ENCODE data around the gene BIN1.
A peak's percentile ranks its signal among the peaks of the same experiment; 100 is the strongest.

Gene BIN1, protein sequence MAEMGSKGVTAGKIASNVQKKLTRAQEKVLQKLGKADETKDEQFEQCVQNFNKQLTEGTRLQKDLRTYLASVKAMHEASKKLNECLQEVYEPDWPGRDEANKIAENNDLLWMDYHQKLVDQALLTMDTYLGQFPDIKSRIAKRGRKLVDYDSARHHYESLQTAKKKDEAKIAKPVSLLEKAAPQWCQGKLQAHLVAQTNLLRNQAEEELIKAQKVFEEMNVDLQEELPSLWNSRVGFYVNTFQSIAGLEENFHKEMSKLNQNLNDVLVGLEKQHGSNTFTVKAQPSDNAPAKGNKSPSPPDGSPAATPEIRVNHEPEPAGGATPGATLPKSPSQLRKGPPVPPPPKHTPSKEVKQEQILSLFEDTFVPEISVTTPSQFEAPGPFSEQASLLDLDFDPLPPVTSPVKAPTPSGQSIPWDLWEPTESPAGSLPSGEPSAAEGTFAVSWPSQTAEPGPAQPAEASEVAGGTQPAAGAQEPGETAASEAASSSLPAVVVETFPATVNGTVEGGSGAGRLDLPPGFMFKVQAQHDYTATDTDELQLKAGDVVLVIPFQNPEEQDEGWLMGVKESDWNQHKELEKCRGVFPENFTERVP

DNA sequence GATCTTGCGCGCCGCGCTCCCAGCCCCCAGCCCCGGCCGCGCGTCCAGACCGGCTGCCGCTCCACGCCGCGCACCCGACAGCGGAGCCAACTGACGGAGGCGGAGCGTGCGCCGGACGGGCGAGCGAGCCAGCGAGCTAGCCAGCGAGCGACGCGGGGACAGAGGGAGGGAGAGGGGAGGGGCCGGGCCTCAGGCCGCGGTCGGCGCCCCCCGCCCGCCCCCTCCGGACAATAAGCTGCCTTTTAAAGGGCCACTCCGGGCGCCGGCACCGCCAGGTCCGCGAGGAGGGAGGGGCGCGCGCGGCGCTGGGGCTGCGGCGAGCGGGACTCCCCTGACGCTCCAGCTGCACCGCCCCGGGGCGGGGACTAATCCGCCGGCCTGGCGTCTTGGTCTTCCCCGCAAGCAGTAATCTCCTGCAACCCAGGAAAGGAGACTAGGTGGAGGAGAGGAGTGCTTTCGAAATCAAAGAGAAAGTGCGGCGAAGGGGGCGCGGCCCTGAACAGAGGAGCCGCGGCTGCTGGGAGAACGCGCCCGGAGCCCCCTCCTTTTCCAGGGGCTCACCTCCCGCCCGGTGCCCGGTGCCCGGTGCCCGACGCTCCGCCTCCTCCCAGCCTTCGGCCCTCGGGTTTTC is at the start of gene BIN1:
TSS of gene BIN1 (minus strand) at position 164 of the 631 bp plus-strand sequence. CDS start 211 bp downstream, outside the sequence.
- DNase-seq = peak; percentile 77

DNA sequence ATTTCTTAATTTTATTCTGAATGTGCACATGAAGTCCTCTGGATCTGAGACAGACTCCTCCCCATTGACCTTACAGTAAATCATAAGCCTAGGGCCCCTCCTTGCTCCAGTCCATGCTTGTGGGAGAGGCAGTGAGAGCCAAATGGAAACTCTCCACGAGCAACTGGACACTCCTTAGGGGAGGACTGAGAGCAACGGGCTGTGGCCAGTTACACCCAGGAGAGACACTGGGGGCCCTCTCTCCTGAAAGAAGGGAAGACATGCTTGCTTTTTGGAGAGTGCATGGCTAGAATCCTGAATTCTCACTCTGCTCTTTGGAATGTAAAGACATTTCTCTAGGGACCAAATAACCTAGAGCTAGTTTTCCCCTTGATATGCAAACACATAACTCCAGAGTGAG is 49.0 kb upstream of the BIN1 start:
- DNase-seq = no peak

DNA sequence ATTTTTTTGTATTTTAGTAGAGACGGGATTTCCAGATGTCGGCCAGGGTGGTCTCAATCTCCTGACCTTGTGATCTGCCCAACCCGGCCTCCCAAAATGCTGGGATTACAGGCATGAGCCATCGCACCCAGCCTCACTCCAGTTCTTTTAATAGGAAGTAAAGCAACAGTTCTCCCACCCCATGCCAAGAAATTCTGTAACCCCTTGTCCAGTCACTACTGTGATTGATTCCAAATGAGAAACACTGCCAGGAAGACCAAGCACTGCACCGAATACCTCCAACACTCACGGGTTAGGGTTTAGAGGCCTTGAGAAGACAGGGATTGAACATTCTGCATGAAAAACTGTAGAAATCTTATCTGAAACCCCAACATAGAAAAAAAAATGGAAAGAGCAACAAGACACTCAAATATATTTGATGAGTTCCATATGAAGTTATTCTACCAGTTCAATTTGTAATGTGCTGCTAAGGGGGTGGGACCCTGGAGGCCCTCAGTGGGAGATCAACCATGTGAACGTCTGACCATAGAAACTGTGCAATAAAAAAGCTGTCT is 48.2 kb upstream of the BIN1 start:
- no peak for DNase-seq

DNA sequence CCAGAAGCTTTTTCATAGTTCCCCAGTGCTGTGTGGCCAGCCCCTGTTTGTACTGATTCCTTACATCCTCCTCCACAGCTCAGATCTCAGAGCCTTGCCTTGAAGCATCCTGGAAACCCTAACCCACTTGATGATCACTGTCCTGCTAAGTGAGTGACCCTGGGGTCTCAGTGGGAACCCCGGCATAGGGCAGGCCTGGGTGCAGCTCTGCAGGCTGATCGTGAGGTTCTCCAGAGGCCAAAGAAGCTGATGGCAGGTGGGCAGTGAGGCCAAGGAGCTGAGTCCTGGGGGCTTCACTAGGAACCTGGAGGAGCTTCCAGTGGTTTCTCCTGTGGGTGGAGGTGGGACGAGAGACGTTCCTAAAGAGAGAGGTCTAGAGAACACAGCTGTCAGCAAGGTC is 47.4 kb upstream of the BIN1 start:
- DNase-seq = no peak

DNA sequence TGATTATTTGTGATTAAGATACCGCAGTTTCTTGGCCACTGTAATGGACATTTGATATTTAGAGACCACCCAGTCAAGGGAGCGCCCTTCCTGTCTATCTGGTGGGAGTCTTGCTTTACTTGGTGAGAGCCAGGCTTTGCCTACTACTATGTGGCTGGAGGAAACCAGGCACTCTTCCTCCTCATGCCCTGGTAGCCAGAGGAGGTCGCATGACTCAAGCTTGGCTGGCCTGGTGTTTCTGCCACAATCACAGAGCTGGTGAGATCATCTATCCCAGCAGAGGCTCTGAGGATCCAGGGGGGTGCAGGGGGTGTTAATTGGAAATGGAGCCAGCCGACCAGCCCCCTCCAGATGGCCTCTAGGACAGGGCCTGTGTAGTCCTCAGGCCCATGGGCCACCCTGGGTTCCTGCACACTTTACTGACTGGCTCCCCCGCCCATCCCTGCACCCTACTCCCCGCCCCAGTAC is 46.8 kb upstream of the BIN1 start:
- DNase-seq = peak; percentile 76

DNA sequence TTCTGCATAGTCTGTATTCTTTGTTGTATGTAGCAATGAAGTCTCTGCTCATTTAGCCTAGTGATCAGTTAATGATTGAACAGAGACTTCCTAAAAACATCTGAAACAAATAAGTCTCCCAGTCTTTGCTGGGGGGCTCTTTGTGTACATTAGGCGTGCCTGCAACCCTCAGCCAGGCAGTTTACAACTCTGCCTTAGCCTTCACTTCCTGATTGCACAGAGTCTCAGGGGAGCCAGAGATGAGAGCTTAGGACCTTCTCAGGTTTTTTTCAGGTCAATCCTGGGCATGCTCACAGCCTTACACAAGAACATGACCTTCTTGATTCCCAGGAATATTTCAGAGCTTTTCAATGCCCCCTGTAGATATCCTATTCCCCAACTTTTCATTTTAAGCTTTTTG is 44.0 kb upstream of the BIN1 start:
- DNase-seq = no peak

DNA sequence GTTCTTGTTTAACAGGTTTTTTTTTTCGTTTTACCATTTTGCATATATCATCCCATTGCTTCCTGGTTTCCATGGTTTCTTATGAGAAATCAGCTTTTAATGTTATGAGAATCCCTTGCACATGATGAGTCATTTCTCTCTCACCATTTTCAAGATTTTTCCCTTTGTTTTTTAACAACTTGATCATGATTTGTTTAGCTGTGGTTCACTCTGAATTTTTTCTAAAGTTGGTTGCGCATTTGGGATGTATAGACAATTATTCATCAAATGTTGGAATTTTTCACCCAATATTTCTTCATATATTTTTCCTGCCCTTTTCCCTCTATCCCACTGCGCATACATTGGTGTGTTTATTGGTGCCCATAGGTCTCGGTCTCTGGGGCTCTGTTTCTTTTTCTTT is 42.4 kb upstream of the BIN1 start:
- peak; percentile 31 for DNase-seq

DNA sequence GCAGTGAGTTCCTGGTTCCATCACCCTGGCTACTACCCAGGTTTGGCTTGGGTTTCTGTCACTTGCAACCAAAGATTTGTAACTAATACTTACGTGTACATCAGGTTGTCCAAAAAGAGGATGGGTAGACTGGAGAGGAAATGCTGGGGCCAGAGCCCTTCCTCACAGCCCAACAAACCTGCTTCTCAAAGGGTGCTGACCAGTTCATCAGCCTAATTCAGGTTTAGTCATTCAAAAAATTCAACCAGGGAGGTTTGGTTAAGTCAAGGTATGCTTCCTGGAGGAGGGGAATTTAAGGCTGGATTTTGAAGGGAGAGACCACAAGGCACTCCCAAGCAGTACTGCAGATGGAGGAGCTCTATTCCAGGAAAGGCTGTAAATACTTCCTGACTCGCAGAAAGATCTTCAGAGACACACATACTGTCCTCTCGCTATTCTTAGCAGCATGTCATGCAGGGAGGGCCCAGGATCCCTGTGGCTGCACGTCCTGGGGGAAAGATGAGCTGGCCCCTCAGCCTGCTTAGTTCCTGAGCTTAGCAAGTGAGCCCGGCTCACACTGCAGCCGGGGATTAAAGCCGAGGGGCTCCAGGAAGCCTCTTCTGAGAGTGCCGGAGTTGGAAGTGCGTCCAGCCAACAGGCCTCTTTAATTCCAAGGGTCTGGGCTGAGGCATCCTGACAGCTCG is 40.0 kb upstream of the BIN1 start:
- DNase-seq = no peak

DNA sequence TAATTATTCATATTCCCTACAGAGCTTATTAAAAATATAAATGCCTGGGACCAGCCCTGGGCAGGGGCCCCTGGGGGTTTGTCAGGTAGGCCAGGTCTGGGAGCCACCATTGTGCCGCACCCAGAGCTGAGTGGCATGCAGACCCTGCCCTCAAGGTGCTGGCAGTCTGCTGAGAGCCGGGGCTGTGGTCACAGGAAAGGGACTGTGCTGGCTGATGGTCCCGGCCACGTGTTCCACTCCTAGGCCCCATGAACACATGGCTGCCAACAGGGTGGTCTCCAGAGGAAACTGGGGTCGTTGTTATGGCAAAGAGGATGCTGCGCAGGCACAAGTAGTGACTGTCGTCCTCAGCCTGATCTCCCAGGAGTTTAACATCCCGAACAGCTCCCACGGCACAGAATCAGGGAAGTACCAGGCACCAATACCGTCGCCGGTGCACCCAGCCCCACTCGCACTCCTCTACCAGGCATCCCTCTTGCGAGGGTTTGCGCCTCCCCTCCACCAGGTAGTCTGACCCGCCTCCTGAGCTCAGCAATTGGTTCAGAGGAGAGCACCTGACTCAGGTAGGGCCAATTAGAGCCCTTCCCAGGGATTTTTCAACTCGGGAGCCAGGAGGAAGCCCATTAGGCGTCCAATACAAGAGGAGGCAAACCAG is 39.2 kb upstream of the BIN1 start:
- DNase-seq = no peak

DNA sequence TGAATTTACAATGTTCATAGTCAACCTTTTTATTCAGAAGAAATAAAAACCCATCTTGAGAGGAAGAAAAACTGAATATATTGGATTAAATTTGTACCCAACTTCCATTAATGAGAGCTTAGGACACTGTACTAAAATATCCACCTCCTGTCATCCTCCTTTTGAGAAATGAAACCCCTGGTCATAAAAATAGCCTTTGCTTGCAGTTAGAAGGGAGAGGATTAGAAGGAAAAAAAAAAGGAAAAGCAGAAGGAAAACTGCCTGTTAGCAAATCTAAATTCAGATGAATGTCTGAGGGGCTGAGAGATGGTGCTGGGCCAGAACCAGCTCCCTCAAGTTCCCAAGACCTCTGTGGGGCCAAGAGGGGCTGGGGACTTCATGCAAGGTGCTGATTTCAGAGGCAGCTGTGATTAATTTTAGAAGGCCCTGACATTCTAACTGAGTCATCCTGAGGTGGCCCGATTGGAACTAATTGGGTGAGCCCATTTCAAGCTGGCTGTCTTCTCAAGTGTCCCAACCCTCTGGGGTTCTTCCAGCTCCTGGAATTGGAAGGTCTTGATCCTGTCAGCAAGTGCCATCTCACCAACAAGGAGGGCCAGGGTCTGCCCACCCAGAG is 38.4 kb upstream of the BIN1 start:
- no peak for DNase-seq

DNA sequence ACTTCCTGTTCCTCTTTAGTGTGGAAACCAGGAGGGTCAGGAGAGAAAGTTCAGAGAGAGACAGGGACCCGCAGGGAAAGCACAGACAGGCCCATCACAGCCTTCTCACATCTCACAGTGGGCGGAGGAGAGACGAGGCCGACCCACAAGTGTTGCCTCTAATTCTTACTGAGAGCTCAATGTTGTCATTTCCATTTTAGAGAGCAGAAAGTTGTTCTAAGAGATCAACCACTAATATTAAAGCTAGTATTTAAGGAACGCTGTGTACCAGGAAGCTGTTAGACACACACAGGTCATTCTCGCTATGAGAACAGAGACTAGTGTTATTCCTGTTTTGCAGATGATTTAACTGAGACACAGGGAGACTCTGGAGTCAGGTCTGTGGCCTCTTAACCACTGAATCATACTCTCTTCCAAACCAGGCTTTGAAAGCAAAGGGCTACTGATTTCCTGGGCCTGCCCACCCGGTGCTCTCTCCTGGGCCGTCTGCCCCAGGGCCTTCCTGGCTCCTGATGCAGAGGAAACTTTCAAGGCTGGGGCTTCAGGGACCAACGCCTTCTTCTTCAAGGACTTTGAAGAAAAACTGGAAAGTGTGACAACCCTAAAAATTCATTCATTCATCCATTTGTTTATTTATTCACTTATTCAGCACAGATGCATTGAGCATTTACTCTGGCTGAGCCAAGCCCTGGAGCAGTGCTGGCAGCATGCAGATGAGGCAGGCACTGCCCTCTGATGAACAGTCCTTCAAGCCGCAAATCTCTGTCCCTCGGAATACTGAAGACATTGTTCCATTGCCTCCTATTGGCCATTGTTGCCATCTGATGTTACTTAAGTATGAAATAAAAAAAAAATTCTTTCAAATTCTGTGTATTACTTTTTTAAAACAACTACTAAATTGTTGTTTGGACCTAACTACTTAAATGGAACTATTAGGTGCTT is 37.2 kb upstream of the BIN1 start:
- DNase-seq = no peak

DNA sequence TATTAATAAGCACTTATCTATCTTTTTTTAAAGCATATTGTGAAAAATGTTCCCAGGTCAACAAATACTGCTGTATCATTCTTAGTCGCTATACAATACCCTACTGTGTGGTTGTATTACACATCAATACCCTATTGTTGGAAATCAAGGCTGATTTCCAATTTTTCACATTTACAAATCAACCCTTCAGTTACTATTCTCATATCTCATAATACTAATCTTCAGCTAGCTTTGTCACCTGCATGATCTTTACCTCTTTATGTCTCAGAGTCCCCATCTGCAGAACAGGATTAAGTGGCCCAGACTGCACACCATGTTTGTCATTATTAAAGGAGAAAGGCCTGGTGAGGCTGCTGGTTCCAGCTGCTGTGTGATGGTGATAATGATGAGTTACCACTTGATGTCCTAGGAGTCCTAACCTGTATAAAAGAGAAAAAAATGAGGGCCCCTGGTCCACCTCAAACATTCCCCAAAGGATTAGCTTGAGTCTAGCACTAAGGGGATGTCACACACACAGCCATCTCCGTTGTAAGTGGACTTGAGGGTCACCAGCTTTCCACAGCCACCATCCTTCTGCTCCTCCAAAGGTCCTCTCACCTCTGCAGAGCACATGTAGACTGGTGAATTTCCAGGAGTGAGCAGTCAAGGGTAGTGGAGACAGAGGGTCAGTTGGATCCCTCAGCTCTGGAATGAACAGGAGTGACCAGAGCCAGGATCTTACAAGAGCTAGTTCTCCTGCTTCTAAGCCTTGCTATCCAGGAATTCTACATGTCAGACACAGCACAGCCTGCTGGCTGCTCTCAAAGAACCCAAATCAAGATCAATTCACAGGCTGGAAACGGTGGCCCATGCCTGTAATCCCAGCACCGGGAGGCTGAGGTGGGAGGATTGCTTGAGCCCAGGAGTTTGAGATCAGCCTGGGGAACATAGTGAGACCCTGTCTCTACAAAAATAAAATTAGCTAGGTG is 36.0 kb upstream of the BIN1 start:
- DNase-seq = no peak

DNA sequence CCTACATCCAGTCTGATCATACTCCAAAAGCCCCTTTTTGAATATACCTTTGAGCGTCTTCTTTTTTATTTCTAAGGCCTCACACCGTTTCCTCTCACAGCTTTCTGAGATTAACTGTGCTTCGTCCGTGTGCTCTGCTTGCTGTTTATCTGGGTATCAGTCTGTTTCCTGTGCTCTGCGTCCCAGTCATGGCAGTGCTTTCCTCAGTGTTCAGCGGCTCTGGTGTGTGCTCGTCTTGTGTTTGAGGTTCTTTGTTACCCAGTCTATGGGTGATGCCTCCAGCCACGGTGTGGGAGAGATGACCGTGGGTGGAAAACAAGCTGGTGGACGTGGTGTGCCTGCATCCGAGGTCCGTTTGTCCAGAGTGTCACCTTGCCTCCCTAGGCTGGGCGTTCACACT is 33.6 kb upstream of the BIN1 start:
- no peak for DNase-seq

DNA sequence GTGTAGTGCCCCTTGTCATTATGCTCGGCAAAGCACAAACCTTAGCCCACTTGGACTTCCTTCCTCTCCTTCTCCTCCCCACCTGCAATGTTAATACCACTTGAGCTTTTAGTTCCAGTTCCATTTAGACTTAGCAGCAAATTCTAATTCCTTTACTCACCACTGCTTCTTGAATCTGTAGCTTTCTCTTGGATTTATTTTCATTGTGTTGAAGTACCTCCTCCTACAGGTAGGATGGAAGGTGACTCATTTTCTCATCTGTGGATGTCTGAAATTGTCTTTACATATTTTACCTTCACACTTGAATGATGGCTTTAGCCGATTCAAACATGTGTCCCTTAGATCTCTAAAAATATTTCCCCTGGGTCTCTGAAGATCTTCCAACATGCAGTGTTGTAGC is 32.8 kb upstream of the BIN1 start:
- peak; percentile 11 for DNase-seq

DNA sequence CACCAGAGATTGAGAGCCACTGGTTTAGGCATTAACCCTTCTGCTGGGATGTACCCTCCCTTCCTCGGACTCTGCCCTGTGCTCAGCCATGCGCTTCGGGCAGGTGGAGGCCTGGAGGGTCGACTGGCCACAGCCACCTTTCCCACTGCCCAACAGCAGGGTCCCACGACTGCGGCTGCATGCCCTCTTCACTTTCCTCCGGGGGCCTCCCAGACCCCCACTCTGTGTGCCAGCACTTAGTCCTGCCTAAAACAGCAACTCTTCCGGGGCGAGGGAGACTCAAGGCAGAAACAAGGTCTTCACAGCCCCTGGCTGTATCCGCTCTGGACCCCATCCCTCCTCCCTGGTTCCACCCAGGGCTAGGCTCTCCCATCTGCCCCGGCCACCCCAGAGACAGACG is 31.3 kb upstream of the BIN1 start:
- no peak for DNase-seq

DNA sequence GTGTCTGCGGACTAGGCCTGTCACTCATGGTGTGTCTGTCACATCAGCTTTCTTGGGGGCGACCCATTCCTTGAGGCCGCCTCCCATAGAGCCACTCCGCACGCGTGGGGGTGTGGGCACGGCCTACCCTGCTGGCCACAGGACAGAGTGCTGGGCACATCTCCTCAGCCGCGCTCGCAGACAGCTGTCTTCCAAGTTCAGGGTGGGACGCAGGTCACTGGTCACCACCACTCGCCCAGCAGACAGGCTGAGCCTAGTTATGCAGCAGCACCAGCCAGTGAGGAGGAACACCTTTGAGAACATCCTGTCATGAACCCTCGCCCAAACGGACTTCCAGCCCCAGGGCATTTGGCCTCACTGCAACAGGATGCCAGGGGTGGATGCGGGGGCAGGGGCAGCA is 30.8 kb upstream of the BIN1 start:
- DNase-seq = no peak

DNA sequence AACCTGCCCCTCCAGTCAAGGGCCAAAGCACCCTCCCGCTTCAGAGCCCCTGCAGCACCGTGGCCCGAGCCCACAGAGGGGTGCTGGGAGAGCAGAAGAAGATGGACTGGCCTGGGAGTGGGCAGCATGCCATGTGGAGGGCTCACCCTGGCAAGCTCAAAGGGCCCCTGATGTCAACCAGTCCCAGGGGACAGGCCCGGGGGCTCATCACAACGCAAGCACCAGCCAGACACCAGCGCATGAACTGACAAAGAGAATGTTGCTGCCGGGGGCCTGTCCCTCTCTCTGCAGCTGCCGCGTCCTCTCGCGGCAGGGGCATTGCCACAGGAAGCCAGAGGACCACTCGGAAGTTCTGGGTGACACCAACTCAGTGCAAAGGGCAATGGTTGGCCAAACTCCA is 30.3 kb upstream of the BIN1 start:
- no peak for DNase-seq

DNA sequence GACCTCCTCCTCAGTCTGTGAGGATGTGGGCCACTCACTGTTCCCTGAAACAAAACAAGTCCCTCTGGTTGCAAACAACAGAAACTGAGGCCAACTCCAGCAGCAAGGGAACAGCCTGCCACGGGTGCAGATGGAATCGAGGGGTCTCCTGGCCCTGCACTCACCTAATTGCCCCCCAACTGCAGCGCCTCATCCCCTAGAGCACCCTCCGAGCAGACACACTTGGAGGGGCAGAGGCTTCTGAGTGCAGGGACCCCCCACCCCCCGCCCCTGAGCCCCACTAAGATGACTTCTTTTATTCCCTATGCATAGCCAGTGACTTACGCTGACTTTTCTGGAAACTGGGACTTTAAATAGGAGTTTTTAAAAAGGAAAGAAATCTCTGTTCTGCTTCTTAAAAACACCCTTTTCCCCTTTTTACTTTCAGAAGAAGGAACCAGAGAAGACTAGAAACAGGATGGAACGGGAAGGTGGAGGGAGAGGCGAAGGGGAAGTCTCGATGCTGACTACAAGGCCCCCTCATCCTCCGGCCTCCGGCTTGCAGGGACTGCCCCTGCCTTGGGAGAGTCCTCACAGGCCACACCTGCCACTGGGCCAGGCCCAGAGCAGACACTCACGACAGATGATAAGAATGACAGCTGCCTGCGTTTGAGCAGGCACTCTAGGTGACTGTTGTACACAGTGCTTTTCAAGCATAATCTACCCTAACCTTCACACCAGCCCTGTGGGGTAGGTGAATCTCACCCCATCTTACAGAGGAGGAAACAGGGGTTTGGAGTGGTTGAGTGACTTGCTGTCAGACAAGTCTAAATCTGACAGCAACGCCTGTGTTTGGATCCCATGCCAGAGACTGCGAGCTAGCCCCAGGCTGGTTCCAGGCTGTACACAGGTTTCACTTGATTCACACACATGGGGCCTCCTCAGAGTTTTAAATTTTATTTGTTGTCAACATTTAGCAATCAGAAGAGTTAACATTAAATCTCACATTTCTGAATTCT is 28.2 kb upstream of the BIN1 start:
- no peak for DNase-seq

DNA sequence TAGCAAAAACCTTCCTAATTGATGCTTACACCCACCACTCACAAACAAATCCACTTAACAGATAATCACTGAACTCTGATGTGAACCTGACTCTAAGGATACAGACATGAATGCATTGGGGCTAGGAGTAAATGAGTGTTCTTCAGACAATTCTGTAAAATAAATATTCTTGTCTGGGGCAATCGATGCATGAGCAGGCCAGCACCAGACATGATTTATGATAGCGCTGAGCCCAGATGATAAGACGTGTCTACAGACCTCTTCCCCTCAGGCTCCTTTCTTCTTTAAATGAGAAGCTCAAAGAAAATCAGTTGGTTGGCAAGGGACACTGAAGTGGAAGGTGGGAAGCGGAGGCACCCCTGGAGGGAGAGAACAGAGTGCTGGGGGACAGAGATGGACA is 27.3 kb upstream of the BIN1 start:
- no peak for DNase-seq
